GM19463 (cell line): Measurements from ENCODE around the gene C21orf58.
A peak's percentile ranks its signal among the peaks of the same experiment; 100 is the strongest.
"Not testable (repeated sequence)": the region's sequence is repeated elsewhere in the genome, so short reads cannot be mapped to it uniquely, and the experiment has no call there.

Experiments used
- ATAC-seq: cut with Tn5 transposase; IDR thresholded peaks from one replicate; pipeline ENCODE4 v1.9.1; 2021; ENCODE audit warnings: mild to moderate bottlenecking, moderate library complexity; ENCODE audit not compliant: unreplicated experiment

Gene C21orf58

GRCh38 chr21:46323710-46324389 lies at the start of gene C21orf58, which contains the start of gene PCNT:
C21orf58 (minus strand) TSS chr21:46323870; CDS start chr21:46322738, 1,132 bp downstream.
PCNT (plus strand) TSS chr21:46324156; CDS start chr21:46324229, 73 bp downstream.
- ATAC-seq = peak; percentile 74

- ATAC-seq = not testable (repeated sequence)
Measured at GRCh38 chr21:46372947-46373346, 49.3 kb upstream of the C21orf58 start.

GRCh38 chr21:46372014-46372485 lies 48.4 kb upstream of the C21orf58 start:
- no peak for ATAC-seq

- no peak for ATAC-seq
Measured at GRCh38 chr21:46371204-46372013, 47.7 kb upstream of the C21orf58 start.

GRCh38 chr21:46369520-46370235 lies 46.0 kb upstream of the C21orf58 start:
- ATAC-seq = no peak

- ATAC-seq = peak; percentile 63
Measured at GRCh38 chr21:46368533-46369285, 45.0 kb upstream of the C21orf58 start.

- ATAC-seq = no peak
Measured at GRCh38 chr21:46366966-46367365, 43.3 kb upstream of the C21orf58 start.

GRCh38 chr21:46366561-46366960 lies 42.9 kb upstream of the C21orf58 start:
- ATAC-seq = no peak

GRCh38 chr21:46366091-46366490 lies 42.4 kb upstream of the C21orf58 start:
- no peak for ATAC-seq

- ATAC-seq = no peak
Measured at GRCh38 chr21:46363698-46364097, 40.0 kb upstream of the C21orf58 start.

GRCh38 chr21:46362946-46363345 lies 39.3 kb upstream of the C21orf58 start:
- no peak for ATAC-seq

GRCh38 chr21:46361935-46362334 lies 38.3 kb upstream of the C21orf58 start:
- no peak for ATAC-seq

GRCh38 chr21:46361176-46361575 lies 37.5 kb upstream of the C21orf58 start:
- ATAC-seq = no peak

GRCh38 chr21:46357684-46358425 lies 34.2 kb upstream of the C21orf58 start:
- ATAC-seq = no peak

GRCh38 chr21:46357335-46357604 lies 33.6 kb upstream of the C21orf58 start:
- ATAC-seq = no peak

- no peak for ATAC-seq
Measured at GRCh38 chr21:46356494-46357334, 33.0 kb upstream of the C21orf58 start.

- no peak for ATAC-seq
Measured at GRCh38 chr21:46356005-46356338, 32.3 kb upstream of the C21orf58 start.

GRCh38 chr21:46355161-46356004 lies 31.7 kb upstream of the C21orf58 start:
- no peak for ATAC-seq
